Liver (tissue), 9 donors: ENCODE results near the gene SOBP. TPM values are rescaled to one million over a fixed set of nuclear protein-coding genes. Genes with fewer than 3 reads are reported as not detected.

Experiments used
- DNase-seq: peaks from one replicate; pipeline ENCODE4 v3.0.0-alpha.2; 2017; ENCODE audit warnings: low spot score
- H3K27ac ChIP-seq, 2 donors: one replicate each; pipeline ENCODE4 v1.7.0; 2013; ENCODE audit warnings: inconsistent platforms in 2 of 2, low read length in 2 of 2, control low read depth in 1 of 2, low read depth in 1 of 2, mild to moderate bottlenecking in 1 of 2
- H3K27me3 ChIP-seq, 4 donors: one replicate each; pipeline versions ENCODE4 v1.6.1 to v1.7.0; 2013; ENCODE audit warnings: low read length in 3 of 4, inconsistent platforms in 1 of 4, mild to moderate bottlenecking in 1 of 4, moderate library complexity in 1 of 4; ENCODE audit not compliant: control insufficient read depth in 4 of 4, insufficient read depth in 4 of 4
- H3K36me3 ChIP-seq, 4 donors: one replicate each; pipeline versions ENCODE4 v1.6.1 to v1.7.0; 2013; ENCODE audit warnings: low read length in 3 of 4, mild to moderate bottlenecking in 3 of 4, low read depth in 1 of 4, moderate library complexity in 1 of 4; ENCODE audit not compliant: control insufficient read depth in 4 of 4, insufficient read depth in 3 of 4
- H3K4me1 ChIP-seq, 4 donors: one replicate each; pipeline versions ENCODE4 v1.6.1 to v1.7.0; 2013; ENCODE audit warnings: low read length in 3 of 4, mild to moderate bottlenecking in 3 of 4, moderate library complexity in 1 of 4; ENCODE audit not compliant: control insufficient read depth in 4 of 4, insufficient read depth in 4 of 4
- H3K4me3 ChIP-seq, 3 donors: one replicate each; pipeline versions ENCODE4 v1.6.1 to v1.7.0; 2013; ENCODE audit warnings: low read length in 3 of 3, control low read depth in 1 of 3, low read depth in 1 of 3, mild to moderate bottlenecking in 1 of 3
- H3K9ac ChIP-seq, 2 donors: one replicate each; pipeline ENCODE4 v1.7.0; 2013; ENCODE audit warnings: low read length in 2 of 2, mild to moderate bottlenecking in 2 of 2, moderate library complexity in 2 of 2, control low read depth in 1 of 2, low read depth in 1 of 2
- H3K9me3 ChIP-seq, 4 donors: one replicate each; pipeline versions ENCODE4 v1.6.1 to v1.7.0; 2013; ENCODE audit warnings: low read length in 3 of 4; ENCODE audit not compliant: control insufficient read depth in 4 of 4
- ATF3 ChIP-seq: IDR thresholded peaks from 2 replicates; pipeline ENCODE4 v1.6.1; 2016; ENCODE audit warnings: antibody characterized with exemption
- CTCF ChIP-seq: fragments of 150-350 bp; IDR thresholded peaks from 2 replicates; pipeline ENCODE4 v1.5.1; 2017; ENCODE audit warnings: improper control_type of control experiment, low read depth, low read length; ENCODE audit not compliant: missing input control
- EGR1 ChIP-seq, 2 donors: IDR thresholded peaks; 2 replicates each; pipeline ENCODE4 v1.6.1; 2016 to 2018; ENCODE audit warnings: antibody characterized with exemption in 2 of 2, low read depth in 2 of 2
- FOXA1 ChIP-seq: IDR thresholded peaks from 2 replicates; pipeline ENCODE4 v1.6.1; 2016; ENCODE audit warnings: antibody characterized with exemption
- FOXA2 ChIP-seq: IDR thresholded peaks from 2 replicates; pipeline ENCODE4 v1.6.1; 2016; ENCODE audit warnings: antibody characterized with exemption
- GABPA ChIP-seq, 2 donors: IDR thresholded peaks in 1 of 2; conservative IDR thresholded peaks in 1 of 2; 2 replicates each; pipeline ENCODE4 v1.6.1; 2016; ENCODE audit warnings: antibody characterized with exemption in 2 of 2, mild to moderate bottlenecking in 1 of 2, moderate library complexity in 1 of 2
- HNF4A ChIP-seq, 2 donors: conservative IDR thresholded peaks; 2 replicates each; pipeline ENCODE4 v1.6.1; 2016; ENCODE audit warnings: antibody characterized with exemption in 2 of 2, mild to moderate bottlenecking in 2 of 2
- HNF4G ChIP-seq: IDR thresholded peaks from 2 replicates; pipeline ENCODE4 v1.6.1; 2016; ENCODE audit warnings: antibody characterized with exemption
- JUND ChIP-seq, 2 donors: IDR thresholded peaks; 2 replicates each; pipeline ENCODE4 v1.6.1; 2016; ENCODE audit warnings: antibody characterized with exemption in 2 of 2
- MAX ChIP-seq: IDR thresholded peaks from 2 replicates; pipeline ENCODE4 v1.6.1; 2016; ENCODE audit warnings: antibody characterized with exemption
- NR2F2 ChIP-seq: IDR thresholded peaks from 2 replicates; pipeline ENCODE4 v1.6.1; 2016; ENCODE audit warnings: antibody characterized with exemption
- RAD21 ChIP-seq, 2 donors: IDR thresholded peaks; 2 replicates each; pipeline ENCODE4 v1.6.1; 2016; ENCODE audit warnings: antibody characterized with exemption in 2 of 2, mild to moderate bottlenecking in 2 of 2
- REST ChIP-seq: IDR thresholded peaks from 2 replicates; pipeline ENCODE4 v1.6.1; 2016; ENCODE audit warnings: antibody characterized with exemption, mild to moderate bottlenecking
- RXRA ChIP-seq, 2 donors: IDR thresholded peaks; 2 replicates each; pipeline ENCODE4 v1.6.1; 2017 to 2018; ENCODE audit warnings: antibody characterized with exemption in 2 of 2, mild to moderate bottlenecking in 1 of 2
- SP1 ChIP-seq: IDR thresholded peaks from 2 replicates; pipeline ENCODE4 v1.6.1; 2018; ENCODE audit warnings: antibody characterized with exemption, mild to moderate bottlenecking
- TAF1 ChIP-seq: conservative IDR thresholded peaks from 2 replicates; pipeline ENCODE4 v1.6.1; 2016; ENCODE audit warnings: antibody characterized with exemption, mild to moderate bottlenecking
- YY1 ChIP-seq: IDR thresholded peaks from 2 replicates; pipeline ENCODE4 v1.6.1; 2016; ENCODE audit warnings: antibody characterized with exemption, mild to moderate bottlenecking
- ZBTB33 ChIP-seq: IDR thresholded peaks from 2 replicates; pipeline ENCODE4 v1.6.1; 2016; ENCODE audit warnings: antibody characterized with exemption
- WGBS: extraction: QIAGEN DNeasy Blood & Tissue Kit; methylation state at CpG from one replicate; pipeline ENCODE4 v1.1.7; 2013; 5-methylcytosine and 5-hydroxymethylcytosine counted together
- polyA plus RNA-seq, 2 donors: library from polyadenylated mRNA; stranded (reverse) in 1 of 2; unstranded in 1 of 2; fragments of 200-250 nt in 1 of 2; fragments of >200 nt in 1 of 2; fragmentation: Nextera tagmentation in 1 of 2; extraction: Ambion mirVana in 1 of 2; gene quantifications; one replicate each; pipeline versions ENCODE4 v1.2.1 to v1.2.3, GENCODE V29; 2013 to 2015
- total RNA-seq, 2 donors: library from RNA; depleted of rRNA; stranded (reverse); fragments of >200 nt; gene quantifications; one replicate each; pipeline ENCODE4 v1.2.3, GENCODE V29; 2014
- donor health status: healthy.
- donor health status: healthy.
- donor health status: healthy.
- donor health status: healthy.
- donor health status: healthy.

Gene SOBP
- total and polyA plus RNA-seq, 4 donors, result 0.99 to 5.4 (median 1.9) TPM

- H3K27ac ChIP-seq, result no peak overlapping the region
- peaks cover 6 to 30% (median 25%) of the 10 kb centered on the region in 4 donors for H3K4me1 ChIP-seq
- no peaks in the 10 kb centered on the region for H3K9me3 ChIP-seq
- 95% methylated on average over 6 of the region's 6 CpGs for WGBS
- no peaks in the 10 kb centered on the region for H3K36me3 ChIP-seq
- no peaks in the 10 kb centered on the region for H3K27me3 ChIP-seq
- no peak for DNase-seq
- H3K4me3 ChIP-seq, result no peak overlapping the region
- TF ChIP-seq REST (no peak), TAF1 (no peak), HNF4A (conservative IDR thresholded peaks at IDR 0.05) (no peak), RAD21 (IDR thresholded peaks at IDR 0.05) (no peak), MAX (no peak), HNF4G (no peak), CTCF (no peak), FOXA1 (no peak), FOXA2 (no peak), SP1 (no peak), YY1 (no peak), EGR1 (IDR thresholded peaks at IDR 0.05; ENCODE audit: low read depth in 2 of 2) (no peak), NR2F2 (no peak), ATF3 (no peak), GABPA (IDR thresholded peaks at IDR 0.05 in 1 of 2, conservative IDR thresholded peaks at IDR 0.05 in 1 of 2) (no peak), RXRA (IDR thresholded peaks at IDR 0.05) (no peak), ZBTB33 (no peak), JUND (IDR thresholded peaks at IDR 0.05) (no peak)
- no peak overlapping the region for H3K9ac ChIP-seq
Observed at GRCh38 chr6:107542192-107542668, 52.3 kb downstream of the SOBP start.
